ENCODE measurements around the gene TARBP1.

TARBP1 gene

DNA sequence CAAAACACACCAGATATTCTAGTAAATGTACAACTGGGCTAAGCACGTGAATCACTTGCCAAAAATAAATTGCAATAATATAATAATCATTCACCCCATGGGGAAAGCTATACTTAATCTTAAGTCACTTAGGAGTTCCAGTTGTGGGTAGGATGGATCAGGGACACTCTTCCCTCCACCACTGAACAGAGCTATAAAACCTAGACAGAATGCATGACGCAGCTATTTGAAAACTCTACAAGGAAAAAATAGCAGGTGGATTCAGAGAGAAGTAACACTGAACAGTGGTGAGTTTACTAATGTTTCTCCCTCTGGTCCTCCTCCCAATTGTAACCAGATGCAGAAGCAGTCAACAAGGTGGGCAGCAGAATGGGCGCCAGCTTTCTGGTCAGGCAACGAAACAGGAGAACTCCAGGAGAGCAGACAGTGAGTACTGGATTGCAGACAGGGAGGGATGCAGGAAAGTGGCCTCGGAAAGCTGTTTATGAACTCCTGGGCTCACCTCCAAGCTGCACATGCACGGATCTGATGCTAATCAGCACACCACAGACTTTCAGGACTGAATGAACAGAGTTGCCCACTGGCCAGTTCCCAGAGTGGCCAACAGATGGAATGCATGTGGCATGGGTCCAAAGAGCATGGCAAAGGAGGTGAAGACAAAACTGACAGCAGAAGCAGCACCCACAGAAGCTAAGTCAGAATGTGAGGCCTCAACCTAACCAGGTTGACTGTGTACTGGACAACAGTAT lies 41.4 kb downstream of the TARBP1 start:
- no peak overlapping the region for H3K4me3 Mint-ChIP-seq
- H3K4me1 Mint-ChIP-seq: no peaks in the 10 kb centered on the region
- H3K9me3 Mint-ChIP-seq: peaks cover 8 to 13% of the 10 kb centered on the region in 2 donors
- H3K27ac Mint-ChIP-seq: no peak overlapping the region
- ATAC-seq (no peak), DNase-seq (no peak)
- H3K27me3 Mint-ChIP-seq: no peaks in the 10 kb centered on the region

DNA sequence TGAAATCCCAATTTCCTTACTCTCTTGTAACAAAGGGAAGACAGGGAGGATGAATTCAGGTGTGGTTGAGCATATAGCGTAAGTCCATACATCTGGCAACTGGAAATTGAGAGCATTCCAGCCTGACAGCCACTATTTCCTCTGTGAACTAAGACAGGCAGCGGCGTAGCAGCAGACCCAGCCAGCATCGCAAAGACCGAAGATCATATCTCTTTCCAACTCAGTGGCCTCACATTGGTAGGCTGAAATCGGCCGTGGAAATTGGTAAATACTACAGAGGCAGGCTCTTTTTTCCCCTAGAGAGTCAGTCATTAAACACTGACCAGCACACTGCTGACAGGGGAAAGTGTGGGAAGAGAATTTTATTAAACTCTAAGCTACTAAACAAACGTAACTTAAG lies 43.4 kb downstream of the TARBP1 start:
- H3K27me3 Mint-ChIP-seq: no peaks in the 10 kb centered on the region
- no peak for DNase-seq
- no peak overlapping the region for H3K27ac Mint-ChIP-seq
- no peak for ATAC-seq
- peaks cover 8% of the 10 kb centered on the region in 2 donors for H3K9me3 Mint-ChIP-seq
- no peak overlapping the region for H3K4me3 Mint-ChIP-seq
- H3K4me1 Mint-ChIP-seq: no peaks in the 10 kb centered on the region

DNA sequence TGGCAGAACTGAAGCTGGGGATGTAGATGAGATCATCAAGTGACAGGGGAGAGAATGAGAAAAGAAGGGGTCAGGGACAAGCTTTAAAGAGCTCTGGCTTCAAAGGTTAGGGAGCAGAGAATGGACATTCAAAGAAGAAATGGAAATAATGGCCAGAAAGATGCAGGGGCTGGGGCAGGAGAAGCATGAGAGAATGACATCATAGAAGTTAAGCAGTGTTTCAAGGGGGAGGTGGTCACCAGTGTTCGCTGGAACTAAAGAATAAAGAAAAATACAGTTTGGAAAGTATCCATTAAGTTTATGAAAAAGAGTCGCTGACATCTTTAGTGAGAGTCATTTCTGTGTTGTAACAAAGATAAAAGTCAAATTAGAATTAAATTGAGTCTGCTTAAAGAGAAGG lies 44.3 kb downstream of the TARBP1 start:
- Mint-ChIP-seq H3K9me3 (no peaks in the 10 kb centered on the region), H3K4me1 (no peaks in the 10 kb centered on the region), H3K4me3 (no peak overlapping the region), H3K27ac (peak overlapping the region in 1 of 2 donors; percentile 8), H3K27me3 (no peaks in the 10 kb centered on the region)
- DNase-seq: no peak
- no peak for ATAC-seq

DNA sequence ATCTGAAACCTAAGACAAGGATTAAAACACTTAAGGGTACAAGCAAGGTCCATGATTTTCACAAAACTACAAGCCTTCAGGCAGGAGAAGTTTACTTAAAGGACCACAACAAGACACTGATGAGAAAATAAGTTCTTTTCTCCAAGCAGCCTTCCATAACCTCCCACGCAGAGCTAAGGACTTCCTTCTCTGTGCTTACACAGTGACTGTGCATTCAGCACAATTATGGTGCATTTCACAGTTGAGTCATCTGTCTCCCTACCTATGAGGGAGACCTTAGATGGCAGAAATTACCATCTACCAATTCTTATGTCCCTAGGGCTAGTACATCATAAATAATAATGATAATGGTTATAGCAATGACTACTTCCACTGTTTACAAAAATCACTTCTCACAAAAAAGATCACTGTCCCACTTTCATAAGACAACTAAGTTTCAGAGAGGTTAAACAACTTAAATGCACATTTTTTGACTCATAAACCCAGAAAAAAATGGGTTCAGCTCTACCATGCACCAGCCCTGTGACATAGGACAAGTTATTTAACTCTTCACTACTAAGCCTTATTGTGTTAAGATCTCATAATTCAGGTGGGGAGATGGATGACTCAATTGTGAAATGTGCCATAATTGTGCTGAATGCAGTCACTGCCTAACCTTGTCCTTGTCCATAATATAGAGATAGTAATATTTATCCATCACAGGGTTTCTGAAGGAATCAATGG lies 45.3 kb downstream of the TARBP1 start:
- Mint-ChIP-seq H3K9me3 (no peaks in the 10 kb centered on the region), H3K4me3 (no peak overlapping the region), H3K27me3 (no peaks in the 10 kb centered on the region), H3K27ac (peak overlapping the region in 1 of 2 donors; percentile 72), H3K4me1 (no peaks in the 10 kb centered on the region)
- no peak for DNase-seq
- ATAC-seq: no peak

DNA sequence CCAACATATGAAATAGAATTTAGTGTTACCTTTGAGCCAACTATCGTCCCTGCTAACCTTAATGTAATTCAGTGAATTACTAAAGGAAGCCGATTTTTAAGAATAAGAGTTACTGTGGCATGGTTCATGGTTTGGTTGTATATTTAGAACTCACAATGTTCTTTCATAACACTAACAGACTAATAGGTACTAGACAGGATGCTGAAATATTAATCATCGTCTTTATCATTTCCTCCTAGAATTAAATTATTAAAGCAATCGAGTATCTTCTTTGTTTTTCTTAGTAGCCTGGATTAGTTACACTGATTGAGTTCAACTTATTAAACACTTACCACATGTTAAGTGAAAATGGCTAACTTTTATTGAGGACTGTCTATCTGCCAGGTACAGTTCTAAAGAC lies 47.7 kb downstream of the TARBP1 start:
- no peaks in the 10 kb centered on the region for H3K4me1 Mint-ChIP-seq
- no peak overlapping the region for H3K4me3 Mint-ChIP-seq
- H3K27ac Mint-ChIP-seq: no peak overlapping the region
- no peaks in the 10 kb centered on the region for H3K27me3 Mint-ChIP-seq
- ATAC-seq (no peak), DNase-seq (no peak)
- H3K9me3 Mint-ChIP-seq: no peaks in the 10 kb centered on the region

DNA sequence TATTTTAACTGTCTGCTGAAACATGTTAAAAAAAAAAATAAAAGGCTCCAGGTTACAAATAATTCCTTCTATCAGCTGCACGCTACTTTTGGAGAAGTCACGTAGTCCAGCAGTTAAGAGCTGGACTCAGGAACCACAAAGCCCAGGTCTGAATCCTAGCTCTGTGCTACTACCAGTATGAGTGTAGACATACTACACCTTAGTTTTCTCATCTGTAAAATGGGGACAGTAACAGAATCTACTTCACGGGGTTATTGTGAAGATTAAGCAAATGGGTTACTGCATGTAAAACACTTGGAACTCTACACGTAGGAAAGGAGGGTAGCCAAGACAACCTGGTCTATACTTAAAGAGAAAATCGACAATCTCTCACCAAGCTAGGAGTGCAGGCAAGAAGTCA lies 48.3 kb downstream of the TARBP1 start:
- H3K27ac Mint-ChIP-seq: no peak overlapping the region
- H3K4me3 Mint-ChIP-seq: no peak overlapping the region
- no peaks in the 10 kb centered on the region for H3K9me3 Mint-ChIP-seq
- ATAC-seq (no peak), DNase-seq (no peak)
- H3K4me1 Mint-ChIP-seq: no peaks in the 10 kb centered on the region
- H3K27me3 Mint-ChIP-seq: no peaks in the 10 kb centered on the region

DNA sequence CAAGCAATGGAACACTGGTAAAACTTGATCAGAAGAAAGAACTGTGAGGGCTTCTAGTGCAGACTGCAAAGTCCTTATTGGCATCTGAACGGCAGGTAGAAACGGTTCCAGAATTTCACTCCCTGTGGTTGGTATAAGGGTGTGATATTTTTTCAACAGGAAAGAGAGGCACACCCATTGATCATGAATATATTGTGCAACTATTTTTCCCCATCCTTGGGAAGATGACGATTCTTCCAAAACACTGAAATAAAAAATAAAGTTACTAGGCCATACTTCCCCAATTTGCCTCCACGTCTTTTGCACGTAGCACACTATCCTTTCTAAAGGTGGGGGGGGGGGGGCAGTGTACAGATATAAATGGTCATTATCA lies 49.6 kb downstream of the TARBP1 start:
- ATAC-seq: no peak

DNA sequence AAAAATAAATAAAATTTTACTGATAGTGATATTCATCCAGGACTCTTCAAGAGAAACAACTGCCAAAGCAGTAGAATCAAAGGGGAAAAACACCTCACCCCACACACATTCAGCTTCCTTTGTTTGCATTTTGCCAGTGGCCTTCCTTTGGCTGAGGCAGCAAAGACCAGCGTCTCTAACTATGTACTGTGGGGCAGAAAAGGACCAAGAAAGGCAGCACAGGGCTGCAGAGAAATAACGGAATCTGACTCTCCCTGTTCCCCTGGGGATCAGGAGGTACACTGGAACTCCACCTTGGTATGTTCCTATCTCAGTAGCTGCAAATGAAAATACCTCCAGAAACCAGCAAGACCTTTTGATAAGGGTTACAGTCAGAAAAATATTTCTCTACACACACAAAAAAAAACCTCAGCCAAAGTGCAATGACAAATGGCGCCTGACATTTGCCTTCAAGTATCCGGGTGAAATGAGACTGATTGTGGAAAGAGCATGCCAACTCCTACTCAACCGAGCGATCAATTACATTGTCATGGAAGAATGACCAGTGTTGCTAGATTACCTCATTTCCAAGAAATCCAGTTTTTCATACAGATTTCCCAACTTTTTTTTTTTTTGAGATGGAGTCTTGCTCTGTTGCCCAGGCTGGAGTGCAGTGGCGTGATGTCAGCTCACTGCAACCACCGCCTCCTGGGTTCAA lies 50.9 kb downstream of the TARBP1 start:
- Mint-ChIP-seq H3K27me3 (no peaks in the 10 kb centered on the region), H3K27ac (peak overlapping the region in 1 of 2 donors; percentile 46), H3K9me3 (no peaks in the 10 kb centered on the region), H3K4me3 (no peak overlapping the region), H3K4me1 (no peaks in the 10 kb centered on the region)
- ATAC-seq (no peak), DNase-seq (no peak)

More for the DNA sequence above, 49.6 kb downstream of the TARBP1 start:
- H3K4me3 Mint-ChIP-seq: no peak overlapping the region
- no peaks in the 10 kb centered on the region for H3K9me3 Mint-ChIP-seq
- no peaks in the 10 kb centered on the region for H3K4me1 Mint-ChIP-seq
- no peak overlapping the region for H3K27ac Mint-ChIP-seq
- no peaks in the 10 kb centered on the region for H3K27me3 Mint-ChIP-seq
- DNase-seq: no peak

DNA sequence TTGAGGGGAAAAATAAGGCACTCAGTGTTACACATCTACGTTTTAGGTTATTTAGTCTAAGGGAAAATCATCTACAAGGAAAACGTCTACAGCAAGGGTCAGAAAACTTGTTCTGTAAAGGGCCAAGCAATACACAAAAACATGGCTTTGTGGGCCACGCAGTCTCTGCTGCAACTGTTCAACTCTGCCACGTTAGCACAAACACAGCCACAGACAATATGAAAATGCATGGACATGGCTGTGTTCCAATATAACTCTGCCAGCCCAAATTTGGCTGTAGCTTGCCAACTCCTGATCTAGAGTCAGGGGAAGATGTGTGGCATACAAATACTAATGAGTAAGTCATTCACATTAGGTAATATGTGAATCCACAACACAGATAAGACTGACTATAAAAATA lies 65.0 kb downstream of the TARBP1 start:
- Mint-ChIP-seq H3K4me1 (no peaks in the 10 kb centered on the region), H3K27me3 (no peaks in the 10 kb centered on the region), H3K27ac (no peak overlapping the region), H3K9me3 (no peaks in the 10 kb centered on the region), H3K4me3 (no peak overlapping the region)
- ATAC-seq: no peak
- no peak for DNase-seq

DNA sequence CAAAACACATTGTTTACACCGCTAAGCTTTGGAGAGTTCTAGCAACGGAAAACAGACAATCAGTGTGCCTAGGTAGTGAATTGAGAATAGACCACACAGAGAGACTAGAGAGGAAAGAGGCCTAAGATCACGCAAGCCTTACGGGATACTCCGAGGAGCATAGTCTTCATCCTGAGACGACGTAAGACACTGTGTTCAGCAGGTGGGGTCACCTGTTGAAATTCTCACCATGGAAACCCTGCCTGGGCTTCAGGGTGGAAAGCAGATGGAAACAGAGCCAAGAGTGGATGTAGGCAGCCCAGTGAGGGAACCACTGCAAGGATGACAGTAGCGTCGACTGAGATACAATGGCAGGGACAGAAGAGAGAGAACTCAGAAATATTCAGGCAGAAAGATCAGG lies 65.5 kb downstream of the TARBP1 start:
- Mint-ChIP-seq H3K27ac (no peak overlapping the region), H3K4me1 (peaks cover 4% of the 10 kb centered on the region), H3K9me3 (no peaks in the 10 kb centered on the region), H3K4me3 (no peak overlapping the region), H3K27me3 (no peaks in the 10 kb centered on the region)
- DNase-seq: no peak
- ATAC-seq: no peak

DNA sequence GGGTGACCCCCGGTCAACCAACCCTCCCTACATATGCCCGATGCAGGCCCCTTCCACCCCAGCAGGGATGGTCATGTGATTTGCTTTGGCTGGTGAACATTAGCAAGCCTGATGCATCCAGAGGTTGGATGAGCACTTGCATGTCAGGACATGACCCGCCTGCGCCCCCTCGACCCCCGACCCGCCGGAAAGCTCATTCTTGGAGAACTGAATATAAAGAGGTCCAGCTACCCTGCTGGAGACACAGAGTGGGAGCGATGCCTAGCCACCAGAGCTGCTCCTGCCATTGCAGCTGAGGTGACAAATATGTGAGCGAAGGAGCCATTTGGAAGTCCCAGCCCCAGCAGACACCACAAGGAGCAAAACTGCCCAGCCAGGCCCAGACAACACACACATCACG lies 66.1 kb downstream of the TARBP1 start:
- no peaks in the 10 kb centered on the region for H3K27me3 Mint-ChIP-seq
- H3K27ac Mint-ChIP-seq: peak overlapping the region; percentile 84 to 92
- H3K4me3 Mint-ChIP-seq: no peak overlapping the region
- no peak for DNase-seq
- no peaks in the 10 kb centered on the region for H3K9me3 Mint-ChIP-seq
- peaks cover 6% of the 10 kb centered on the region for H3K4me1 Mint-ChIP-seq
- no peak for ATAC-seq

DNA sequence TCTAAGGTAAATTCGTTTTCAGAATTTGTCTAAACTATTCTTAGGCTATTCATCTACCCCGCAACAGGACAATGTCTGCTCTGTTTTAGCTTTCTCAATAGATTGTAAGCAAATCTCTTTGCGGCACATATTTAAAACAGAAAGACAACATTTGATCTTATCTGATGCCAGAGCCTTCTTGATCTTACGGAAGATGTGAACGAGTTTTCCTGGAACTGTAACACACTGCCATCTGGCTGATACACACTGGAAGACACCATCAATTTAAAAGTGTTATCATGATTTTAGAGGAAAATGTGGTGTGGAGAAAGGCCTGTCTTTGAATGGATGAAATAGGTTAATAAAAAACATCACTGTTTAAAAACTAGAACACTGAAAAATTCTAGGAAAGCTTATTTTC lies 69.7 kb downstream of the TARBP1 start:
- H3K27me3 Mint-ChIP-seq: no peaks in the 10 kb centered on the region
- H3K4me3 Mint-ChIP-seq: peak overlapping the region in 1 of 2 donors; percentile 23
- ATAC-seq (no peak), DNase-seq (no peak)
- peaks cover 6% of the 10 kb centered on the region for H3K4me1 Mint-ChIP-seq
- peak overlapping the region in 1 of 2 donors; percentile 71 for H3K27ac Mint-ChIP-seq
- no peaks in the 10 kb centered on the region for H3K9me3 Mint-ChIP-seq

DNA sequence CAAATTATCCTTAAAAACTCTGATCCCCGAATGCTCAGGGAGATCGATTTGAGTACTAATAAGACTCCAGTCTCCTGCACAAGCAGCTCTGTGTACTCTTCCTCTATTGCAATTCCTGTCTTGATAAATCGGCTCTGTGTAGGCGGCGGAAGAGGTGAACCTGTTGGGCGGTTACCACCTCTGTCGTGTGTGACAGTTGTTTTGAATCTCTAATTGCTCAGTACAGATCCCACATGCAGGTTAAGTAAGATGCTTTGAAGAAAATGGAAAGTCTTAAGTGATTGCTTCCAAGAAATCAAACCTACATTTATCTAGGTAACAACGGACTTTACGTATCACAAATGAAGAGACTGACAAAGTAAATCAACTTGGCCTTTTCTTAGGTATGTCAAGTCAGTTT lies 70.2 kb downstream of the TARBP1 start:
- no peak for DNase-seq
- Mint-ChIP-seq H3K27me3 (no peaks in the 10 kb centered on the region), H3K9me3 (no peaks in the 10 kb centered on the region), H3K27ac (no peak overlapping the region), H3K4me3 (no peak overlapping the region), H3K4me1 (peaks cover 6% of the 10 kb centered on the region)
- peak; percentile 59 for ATAC-seq

DNA sequence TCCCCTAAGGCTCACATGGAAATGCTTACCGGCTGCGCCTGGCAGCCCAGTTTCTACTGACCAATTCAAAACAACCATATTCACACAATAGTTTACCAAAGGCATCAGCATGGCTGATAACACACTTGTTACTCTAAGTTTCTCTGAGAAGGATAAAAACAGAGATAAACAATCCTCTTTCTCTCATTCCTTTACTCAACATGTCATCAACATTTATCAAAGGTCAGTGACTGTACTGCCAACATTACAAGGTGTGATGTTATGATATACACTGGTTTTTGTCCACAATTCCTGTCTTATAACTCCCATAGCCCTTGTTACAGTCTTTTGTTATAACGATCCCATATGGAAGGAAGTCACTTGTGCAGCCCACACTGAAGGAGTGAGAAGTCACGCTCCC lies 72.1 kb downstream of the TARBP1 start:
- DNase-seq (no peak), ATAC-seq (no peak)
- H3K27me3 Mint-ChIP-seq: no peaks in the 10 kb centered on the region
- H3K9me3 Mint-ChIP-seq: no peaks in the 10 kb centered on the region
- H3K4me3 Mint-ChIP-seq: no peak overlapping the region
- peaks cover 20% of the 10 kb centered on the region for H3K4me1 Mint-ChIP-seq
- no peak overlapping the region for H3K27ac Mint-ChIP-seq

DNA sequence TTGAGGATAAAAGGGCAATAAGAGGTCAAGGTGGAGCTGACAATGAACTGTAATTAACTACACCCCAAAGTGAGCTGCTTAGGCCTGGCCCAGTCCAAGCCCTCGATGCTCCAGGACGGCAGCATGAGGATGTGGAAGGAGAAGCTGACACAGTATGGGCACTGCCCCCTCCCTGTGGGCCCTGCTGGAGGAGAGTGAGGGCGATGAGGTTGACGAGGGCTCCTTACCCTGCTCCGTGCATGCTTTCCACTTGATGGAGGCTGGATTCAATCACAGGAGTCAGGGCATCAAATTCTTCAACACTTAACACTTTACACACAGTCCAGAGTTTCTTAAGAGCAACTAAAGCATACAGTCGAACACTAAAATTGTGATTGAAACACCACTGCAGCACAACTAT lies 73.3 kb downstream of the TARBP1 start:
- H3K9me3 Mint-ChIP-seq: no peaks in the 10 kb centered on the region
- no peak overlapping the region for H3K4me3 Mint-ChIP-seq
- H3K27me3 Mint-ChIP-seq: no peaks in the 10 kb centered on the region
- no peak overlapping the region for H3K27ac Mint-ChIP-seq
- H3K4me1 Mint-ChIP-seq: peaks cover 32% of the 10 kb centered on the region
- no peak for ATAC-seq
- no peak for DNase-seq

DNA sequence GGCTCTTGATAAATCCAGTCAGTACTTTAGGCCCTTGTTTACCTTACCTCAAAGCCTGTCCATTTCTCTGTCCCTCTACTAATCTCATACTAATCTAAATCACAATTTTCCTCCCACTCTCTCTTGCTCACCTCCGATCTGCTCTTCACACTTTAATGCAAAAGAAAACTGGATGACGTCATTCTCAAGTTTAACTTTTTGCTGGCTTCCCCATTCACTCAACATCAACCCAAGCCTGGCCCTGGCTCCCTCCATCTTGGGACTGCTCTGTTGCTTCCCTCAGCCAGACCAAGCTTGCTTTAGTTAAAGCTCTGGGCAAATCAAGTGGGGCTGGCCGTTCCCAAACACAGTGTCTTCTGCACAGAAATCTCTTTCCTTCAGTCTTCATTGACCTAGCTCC lies 76.0 kb downstream of the TARBP1 start:
- DNase-seq (no peak), ATAC-seq (no peak)
- H3K4me1 Mint-ChIP-seq: peaks cover 36% of the 10 kb centered on the region
- H3K27me3 Mint-ChIP-seq: no peaks in the 10 kb centered on the region
- H3K27ac Mint-ChIP-seq: peak overlapping the region in 1 of 2 donors; percentile 17
- H3K9me3 Mint-ChIP-seq: no peaks in the 10 kb centered on the region
- peak overlapping the region in 1 of 2 donors; percentile 2 for H3K4me3 Mint-ChIP-seq

All from stimulated activated naive CD8-positive, alpha-beta T cell treated with anti-CD3 and anti-CD28 coated beads, Interleukin-15, amount 100 ng/mL, for 72 hours (primary cell).